A673 (cell line): Measurements from ENCODE around the gene HMGCL. TPM values are rescaled to one million over a fixed set of nuclear protein-coding genes. Genes with fewer than 3 reads are reported as not detected.
A peak's percentile ranks its signal among the peaks of the same experiment; 100 is the strongest.

Source experiments
- BruUV-seq: library from RNA; stranded (reverse); fragments of 400-500 nt; replicated peaks from 2 replicates; lab custom pipeline; 2021; lab: Mats Ljungman, UMichigan
- CTCF ChIA-PET: fragments of 300-600 bp; sonication (Branson Sonifier 250); formaldehyde crosslinking; loops from one replicate; lab custom pipeline; 2022; ENCODE audit warnings: antibody characterized with exemption; lab: Charles Lee
- POLR2A ChIA-PET: fragments of 300-600 bp; sonication (Branson Sonifier 250); formaldehyde crosslinking; loops from one replicate; lab custom pipeline; 2022; ENCODE audit warnings: antibody characterized with exemption; ENCODE audit not compliant: low non-redundant PET; lab: Charles Lee
- DNase-seq: peaks from one replicate; pipeline ENCODE4 v3.0.0-alpha.2; 2015; ENCODE audit warnings: low spot score
- H3K27ac ChIP-seq: fragments of 200-600 bp; sonication (generic); 2 replicates; pipeline ENCODE4 v1.5.1; 2016; ENCODE audit warnings: mixed run types, low read depth, mild to moderate bottlenecking, mixed read lengths, antibody characterized with exemption, low read length; ENCODE audit not compliant: poor library complexity, severe bottlenecking
- H3K27me3 ChIP-seq: fragments of 200-600 bp; sonication (generic); replicated peaks from 2 replicates; pipeline ENCODE4 v1.6.1; 2017; ENCODE audit warnings: mixed run types, low read depth, mild to moderate bottlenecking, mixed read lengths, antibody characterized with exemption, low read length; ENCODE audit not compliant: insufficient read depth, poor library complexity
- H3K36me3 ChIP-seq: fragments of 200-600 bp; sonication (generic); 2 replicates; pipeline ENCODE4 v1.6.1; 2016; ENCODE audit warnings: mixed run types, mild to moderate bottlenecking, mixed read lengths, antibody characterized with exemption, low read length; ENCODE audit not compliant: insufficient read depth, poor library complexity, severe bottlenecking
- H3K4me1 ChIP-seq: fragments of 200-600 bp; sonication (generic); 2 replicates; pipeline ENCODE4 v1.6.1; 2017; ENCODE audit warnings: mixed run types, mild to moderate bottlenecking, mixed read lengths, antibody characterized with exemption, low read length; ENCODE audit not compliant: insufficient read depth, poor library complexity, severe bottlenecking
- H3K4me3 ChIP-seq: fragments of 200-600 bp; sonication (generic); 2 replicates; pipeline ENCODE4 v1.5.1; 2016; ENCODE audit warnings: low read depth, mixed run types, mild to moderate bottlenecking, mixed read lengths, low read length; ENCODE audit not compliant: poor library complexity, severe bottlenecking
- H3K9me3 ChIP-seq: fragments of 200-600 bp; sonication (generic); 2 replicates; pipeline ENCODE4 v1.6.1; 2016; ENCODE audit warnings: mixed run types, low read depth, mild to moderate bottlenecking, mixed read lengths, antibody characterized with exemption, low read length; ENCODE audit not compliant: poor library complexity, severe bottlenecking
- CTCF ChIP-seq: fragments of 300-800, 200-600 bp; sonication (generic); conservative IDR thresholded peaks from 2 replicates; pipeline ENCODE4 v1.5.1; 2017; ENCODE audit warnings: low read depth, mild to moderate bottlenecking, antibody characterized with exemption, low read length, moderate library complexity, mixed read lengths
- EZH2 ChIP-seq: fragments of 200-600 bp; sonication (generic); IDR thresholded peaks from 2 replicates; pipeline ENCODE4 v1.6.1; 2017; ENCODE audit warnings: borderline replicate concordance, low read depth, mild to moderate bottlenecking, mixed read lengths, antibody characterized with exemption, low read length; ENCODE audit not compliant: poor library complexity, severe bottlenecking
- intact Hi-C: fragments of 100-400 bp; cut with micrococcal nuclease; formaldehyde crosslinking; loops from one replicate; pipeline ENCODE4 v1.10.0; 2022; ENCODE audit not compliant: unreplicated experiment
- total RNA-seq: library from RNA; stranded (reverse); gene quantifications from 2 replicates; pipeline ENCODE4 v1.2.3, GENCODE V29; 2021

The HMGCL gene
- total RNA-seq, 1 experiment from 2014 or later = 13.9 TPM

- DNase-seq = no peak
- no peaks in the 10 kb centered on the region for H3K9me3 ChIP-seq
- H3K36me3 ChIP-seq = peaks cover 19% of the 10 kb centered on the region
- H3K27me3 ChIP-seq = no peaks in the 10 kb centered on the region
- peaks cover 18% of the 10 kb centered on the region for H3K4me1 ChIP-seq
- intact Hi-C loops = no loop called here
- TF ChIP-seq CTCF (no peak), EZH2 (no peak)
- CTCF ChIA-PET = interaction anchor here (0.5 kb wide), 1 partner anchor 10 kb away, joined by 3 read pairs; no protein-coding TSS in a partner anchor
- peak overlapping the region; percentile 79 for H3K4me3 ChIP-seq
- H3K27ac ChIP-seq = peak overlapping the region; percentile 85
- no TSS peak for BruUV-seq
- POLR2A ChIA-PET = interaction anchor here (0.6 kb wide), 1 partner anchor 52 kb away, joined by 3 read pairs; no protein-coding TSS in a partner anchor
These were observed 25.4 kb downstream of the HMGCL start for GRCh38 chr1:23799570-23800399.

- Histone ChIP-seq H3K9me3 (no peaks in the 10 kb centered on the region), H3K36me3 (peaks cover 19% of the 10 kb centered on the region), H3K4me3 (peak overlapping the region; percentile 79), H3K27me3 (no peaks in the 10 kb centered on the region), H3K27ac (peak overlapping the region; percentile 85), H3K4me1 (peaks cover 18% of the 10 kb centered on the region)
- ChIA-PET POLR2A (interaction anchor here (0.6 kb wide), 1 partner anchor 51 kb away, joined by 3 read pairs; no protein-coding TSS in a partner anchor), CTCF (no interaction called here)
- intact Hi-C loops = no loop called here
- no TSS peak for BruUV-seq
- TF ChIP-seq EZH2 = no peak
- TF ChIP-seq CTCF = no peak
- DNase-seq = no peak
These were observed 26.0 kb downstream of the HMGCL start for GRCh38 chr1:23799255-23799569.

- Histone ChIP-seq H3K9me3 (no peaks in the 10 kb centered on the region), H3K4me3 (no peak overlapping the region), H3K27ac (peak overlapping the region; percentile 85), H3K36me3 (peaks cover 19% of the 10 kb centered on the region), H3K27me3 (no peaks in the 10 kb centered on the region), H3K4me1 (peaks cover 21% of the 10 kb centered on the region)
- no TSS peak for BruUV-seq
- intact Hi-C loops = no loop called here
- ChIA-PET CTCF (interaction anchor here (1.2 kb wide), 1 partner anchor 27 kb away, joined by 3 read pairs; no protein-coding TSS in a partner anchor), POLR2A (no interaction called here)
- TF ChIP-seq EZH2 (no peak), CTCF (no peak; the same call in 1 of the 2 replicates)
- no peak for DNase-seq
These were observed 26.5 kb downstream of the HMGCL start for GRCh38 chr1:23798662-23799142.
